GM19043 (cell line): Measurements from ENCODE around the gene SLC12A7.

Experiments
- ATAC-seq: cut with Tn5 transposase; IDR thresholded peaks from one replicate; pipeline ENCODE4 v1.9.1; 2021; ENCODE audit warnings: low read depth; ENCODE audit not compliant: unreplicated experiment

The SLC12A7 gene

DNA sequence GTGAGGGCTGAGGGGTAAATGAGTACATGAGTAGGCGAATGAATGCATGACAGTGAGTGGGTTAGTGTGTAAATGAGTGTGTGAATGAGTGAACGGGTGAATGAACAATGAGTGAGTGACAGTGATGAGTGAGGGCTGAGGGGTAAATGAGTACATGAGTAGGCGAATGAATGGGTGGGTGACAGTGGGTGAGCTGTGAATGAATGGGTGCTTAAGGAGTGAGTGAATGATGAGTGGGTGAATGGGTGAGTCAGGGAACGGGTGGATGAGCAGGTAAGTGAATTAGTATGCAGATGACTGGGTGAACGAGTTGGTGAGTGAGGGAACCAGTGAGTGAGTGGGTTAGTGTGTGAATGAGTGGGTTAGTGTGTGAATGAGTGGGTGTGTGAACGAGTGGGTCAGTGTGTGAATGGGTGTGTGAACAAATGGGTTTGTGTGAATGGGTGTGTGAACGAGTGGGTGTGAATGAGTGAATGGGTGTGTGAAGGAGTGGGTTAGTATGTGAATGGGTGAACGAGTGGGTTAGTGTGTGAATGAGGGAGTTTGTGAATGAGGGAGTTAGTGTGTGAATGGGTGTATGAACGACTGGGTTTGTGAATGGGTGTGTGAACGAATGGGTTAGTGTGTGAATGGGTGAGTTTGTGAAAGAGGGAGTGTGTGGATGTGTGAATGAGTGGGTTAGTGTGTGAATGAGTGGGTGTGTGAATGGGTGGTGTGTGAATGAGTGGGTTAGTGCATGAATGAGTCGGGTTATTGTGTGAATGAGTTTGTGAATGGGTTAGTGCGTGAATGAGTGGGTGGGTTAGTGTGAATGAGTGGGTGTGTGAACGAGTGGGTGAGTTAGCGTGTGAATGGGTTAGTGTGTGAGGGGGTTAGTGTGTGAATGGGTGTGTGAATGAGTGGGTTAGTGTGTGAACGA lies 70.4 kb downstream of the SLC12A7 start:
- no peak for ATAC-seq

DNA sequence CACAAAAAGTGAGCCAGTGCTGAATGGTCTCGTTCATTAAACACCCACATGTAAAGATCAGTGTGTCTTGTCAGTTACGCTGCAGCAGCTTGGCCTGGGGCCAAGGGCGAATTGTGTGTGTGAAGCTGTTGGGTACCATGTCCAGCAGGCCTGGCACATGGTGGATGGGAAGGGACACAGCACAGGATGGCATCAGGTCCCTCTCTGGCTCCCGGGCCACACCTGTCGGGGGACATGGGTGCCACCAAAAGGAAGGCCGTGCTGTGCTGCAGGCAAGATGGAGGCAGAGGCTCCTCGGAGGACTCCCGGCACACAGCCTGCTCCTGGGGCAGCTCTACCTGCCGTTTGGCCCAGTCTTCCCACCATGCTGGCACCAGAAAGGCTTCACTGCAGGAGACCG lies 71.3 kb downstream of the SLC12A7 start:
- no peak for ATAC-seq

DNA sequence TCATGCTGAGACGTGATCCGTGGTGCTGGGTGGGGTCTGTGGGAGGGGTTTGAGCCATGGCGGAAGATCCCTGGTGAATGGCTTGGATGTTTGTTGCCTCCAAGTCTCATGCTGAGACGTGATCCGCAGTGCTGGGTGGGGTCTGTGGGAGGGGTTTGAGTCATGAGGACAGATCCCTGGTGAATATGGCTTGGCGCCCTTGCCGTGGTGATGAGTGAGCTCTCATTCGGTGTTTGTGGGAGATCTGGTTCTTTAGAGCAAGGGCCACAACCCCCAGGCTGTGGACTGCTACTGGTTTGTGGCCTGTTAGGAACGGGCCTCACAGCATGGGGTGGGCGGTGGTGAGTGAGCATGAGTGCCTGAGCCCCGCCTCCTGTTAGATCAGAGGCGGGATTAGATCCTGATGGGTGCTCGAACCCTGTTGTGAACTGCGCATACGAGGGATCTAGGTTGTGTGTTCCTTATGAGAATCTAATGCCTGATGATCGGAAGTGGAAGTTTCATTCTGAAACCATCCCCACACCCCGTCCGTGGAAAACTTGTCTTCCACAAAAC lies 72.1 kb downstream of the SLC12A7 start:
- no peak for ATAC-seq

DNA sequence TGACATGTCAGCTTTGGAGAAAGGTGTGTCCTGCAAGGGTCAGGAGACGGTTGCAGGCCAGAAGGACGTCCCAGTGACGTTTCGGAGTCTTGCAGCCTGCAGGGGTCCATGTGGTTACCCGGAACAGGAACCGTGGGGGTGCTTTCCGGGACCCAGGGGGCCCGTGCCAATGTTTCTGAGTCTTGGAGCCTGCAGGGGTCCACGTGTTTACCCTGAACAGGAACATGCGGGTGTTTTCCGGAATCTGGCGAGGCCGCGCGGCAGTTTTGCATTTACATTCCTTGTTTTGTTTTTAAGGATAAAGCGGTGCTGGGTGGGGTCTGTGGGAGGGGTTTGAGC lies 72.7 kb downstream of the SLC12A7 start:
- ATAC-seq, result no peak

DNA sequence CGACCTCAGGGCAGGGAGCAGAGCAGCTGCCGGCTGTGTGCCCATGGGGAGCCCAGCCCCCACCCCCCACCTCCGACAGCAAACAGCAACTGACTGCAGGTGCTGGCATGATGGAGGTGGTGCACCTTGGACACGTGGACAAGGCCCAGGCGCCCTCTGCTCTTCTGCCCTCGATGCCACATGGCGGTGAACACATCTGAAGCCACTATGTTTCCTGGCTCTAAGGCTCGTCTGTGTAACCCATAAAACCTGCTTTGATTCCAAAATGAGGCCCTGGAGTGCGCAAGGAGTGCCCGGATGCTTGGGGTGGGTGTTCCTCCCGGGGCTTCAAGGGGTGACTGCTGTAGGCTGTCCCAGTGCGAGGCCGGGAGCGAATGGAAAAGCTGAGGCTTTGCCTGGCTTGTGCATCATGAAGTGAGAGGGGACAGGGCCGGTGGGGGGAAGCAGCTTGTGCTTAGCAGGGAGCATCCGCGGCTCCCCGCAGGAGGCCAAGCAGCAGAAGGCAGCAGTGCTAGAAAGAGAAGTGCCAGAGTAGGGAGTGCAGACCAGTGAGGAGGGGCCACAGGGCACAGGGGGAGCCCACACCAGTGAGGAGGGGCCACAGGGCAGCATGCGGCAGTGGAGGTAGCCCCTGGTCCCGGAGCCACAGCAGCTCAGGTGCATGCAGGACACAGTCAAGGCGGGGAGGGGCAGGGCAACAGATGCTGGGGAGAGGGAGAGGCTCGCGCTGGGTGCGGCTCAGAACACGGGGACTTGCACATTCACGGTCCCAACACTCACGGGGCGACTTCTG lies 73.2 kb downstream of the SLC12A7 start:
- no peak for ATAC-seq

DNA sequence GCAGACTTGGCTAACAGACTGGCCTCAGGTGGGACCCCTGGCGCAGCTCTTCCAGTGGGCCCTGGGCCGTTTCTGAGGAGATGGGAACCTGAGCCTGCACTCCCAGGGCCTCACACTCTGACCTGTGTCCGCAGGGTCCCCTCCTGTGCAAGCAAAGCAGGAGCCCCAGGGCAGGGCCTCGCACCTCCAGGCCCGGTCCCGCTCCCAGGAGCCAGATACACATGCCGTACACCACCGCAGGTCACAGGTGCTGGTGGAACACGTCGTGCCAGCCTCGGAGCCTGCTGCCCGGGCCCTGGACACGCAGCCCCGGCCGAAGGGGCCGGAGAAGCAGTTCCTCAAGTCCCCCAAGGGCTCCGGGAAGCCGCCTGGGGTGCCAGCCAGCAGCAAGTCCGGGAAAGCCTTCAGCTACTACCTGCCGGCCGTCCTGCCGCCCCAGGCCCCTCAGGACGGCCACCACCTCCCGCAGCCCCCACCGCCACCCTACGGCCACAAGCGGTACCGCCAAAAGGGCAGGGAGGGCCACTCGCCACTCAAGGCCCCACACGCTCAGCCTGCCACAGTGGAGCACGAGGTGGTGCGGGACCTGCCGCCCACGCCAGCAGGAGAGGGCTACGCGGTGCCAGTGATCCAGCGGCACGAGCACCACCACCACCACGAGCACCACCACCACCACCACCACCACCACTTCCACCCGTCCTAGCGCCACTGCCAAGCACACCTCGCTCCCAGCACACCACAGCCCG lies 74.0 kb downstream of the SLC12A7 start:
- no peak for ATAC-seq

DNA sequence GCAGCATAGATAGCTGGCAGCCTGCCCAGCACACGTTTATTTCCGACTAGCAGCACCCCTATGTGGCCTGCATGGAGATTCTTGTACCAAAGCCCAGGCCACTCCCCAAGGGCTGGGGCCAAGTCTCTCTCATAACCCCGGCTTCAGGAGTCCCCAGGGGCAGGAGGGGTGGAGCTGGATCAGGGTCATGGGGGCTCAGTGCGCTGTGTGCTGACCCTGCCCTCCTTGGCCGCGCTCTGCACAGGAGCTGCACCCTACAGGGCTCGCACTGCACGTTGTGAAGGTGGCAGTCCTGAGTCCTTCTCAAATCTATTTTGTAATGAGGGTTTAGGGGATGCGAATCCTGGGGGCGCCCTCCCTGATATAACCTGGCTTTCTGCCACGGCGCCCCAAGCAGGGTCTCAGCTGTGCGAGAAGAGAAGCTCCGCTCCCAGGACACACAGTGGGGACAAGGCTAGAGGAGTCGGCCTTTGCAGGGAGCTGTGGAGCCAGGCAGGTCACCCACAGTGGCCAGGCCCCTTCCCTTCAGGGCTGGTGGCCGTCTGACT lies 74.7 kb downstream of the SLC12A7 start:
- ATAC-seq, result no peak

DNA sequence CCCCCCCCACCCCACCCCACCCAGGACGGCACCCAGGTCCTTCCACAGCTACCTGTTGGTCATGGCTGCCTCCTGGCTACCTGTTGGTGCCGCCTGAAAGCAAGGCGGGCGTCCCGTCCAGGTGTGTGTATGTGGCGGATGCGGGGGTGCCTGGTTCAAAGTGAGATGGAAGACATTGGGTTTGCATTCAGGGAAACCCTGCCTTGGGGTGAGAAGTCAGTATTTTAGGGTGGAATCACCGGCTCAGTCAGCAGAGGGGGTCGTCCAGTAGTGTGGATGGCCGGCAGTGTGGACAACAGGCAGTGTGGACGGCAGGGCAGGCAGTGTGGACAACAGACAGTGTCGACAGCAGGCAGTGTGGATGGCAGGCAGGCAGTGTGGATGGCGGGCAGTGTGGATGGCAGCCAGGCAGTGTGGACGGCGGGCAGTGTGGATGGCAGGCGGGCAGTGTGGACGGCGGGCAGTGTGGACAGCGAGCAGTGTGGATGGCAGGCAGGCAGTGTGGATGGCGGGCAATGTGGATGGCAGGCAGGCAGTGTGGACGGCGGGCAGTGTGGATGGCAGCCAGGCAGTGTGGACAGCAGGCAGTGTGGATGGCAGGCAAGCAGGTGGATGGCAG lies 75.2 kb downstream of the SLC12A7 start:
- ATAC-seq, result no peak

DNA sequence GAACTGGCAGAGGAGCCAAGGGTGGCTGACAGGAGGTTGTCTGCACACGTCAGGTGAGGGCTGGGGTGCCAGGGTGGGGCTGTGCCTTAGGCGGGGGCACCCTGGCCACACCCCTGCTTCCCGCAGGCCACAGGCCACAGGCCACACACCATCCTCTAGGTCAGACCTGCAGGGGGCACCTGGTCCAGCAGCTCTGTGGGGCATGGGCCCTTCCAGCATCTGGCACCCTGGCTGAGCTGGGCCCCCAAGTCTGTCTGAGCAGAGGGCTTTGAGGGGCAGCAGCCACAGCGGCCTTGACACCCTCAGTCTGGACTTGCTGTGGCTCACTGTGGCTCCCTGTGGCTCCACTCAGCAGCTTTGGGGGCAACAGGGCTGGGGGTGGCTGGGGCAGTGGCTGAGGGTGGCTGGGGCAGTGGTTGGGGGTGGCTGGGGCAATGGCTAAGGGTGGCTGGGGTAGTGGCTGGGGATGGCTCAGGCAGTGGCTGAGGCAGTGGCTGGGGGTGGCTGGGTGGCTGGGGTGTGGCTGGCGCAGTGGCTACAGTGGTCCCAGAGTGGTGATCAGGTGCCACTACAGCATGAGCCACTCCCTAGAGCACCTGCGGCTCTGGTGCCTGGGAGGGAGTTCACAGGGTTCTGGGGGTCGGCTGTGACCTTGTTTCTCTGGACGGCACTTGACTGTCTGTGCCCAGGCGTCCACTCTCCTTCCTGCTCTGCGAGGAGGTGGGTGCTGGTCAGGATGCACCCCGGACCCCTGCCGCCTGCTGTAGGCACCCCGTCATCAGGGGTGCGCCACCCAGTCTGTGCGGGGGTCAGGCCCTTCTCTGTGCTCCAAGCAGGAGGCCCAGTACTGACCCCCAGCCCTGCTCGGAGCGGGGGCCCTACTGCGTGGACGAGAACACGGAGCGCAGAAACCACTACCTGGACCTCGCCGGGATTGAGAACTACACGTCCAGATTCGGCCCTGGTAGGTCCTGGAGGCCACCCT lies 76.2 kb downstream of the SLC12A7 start:
- no peak for ATAC-seq

DNA sequence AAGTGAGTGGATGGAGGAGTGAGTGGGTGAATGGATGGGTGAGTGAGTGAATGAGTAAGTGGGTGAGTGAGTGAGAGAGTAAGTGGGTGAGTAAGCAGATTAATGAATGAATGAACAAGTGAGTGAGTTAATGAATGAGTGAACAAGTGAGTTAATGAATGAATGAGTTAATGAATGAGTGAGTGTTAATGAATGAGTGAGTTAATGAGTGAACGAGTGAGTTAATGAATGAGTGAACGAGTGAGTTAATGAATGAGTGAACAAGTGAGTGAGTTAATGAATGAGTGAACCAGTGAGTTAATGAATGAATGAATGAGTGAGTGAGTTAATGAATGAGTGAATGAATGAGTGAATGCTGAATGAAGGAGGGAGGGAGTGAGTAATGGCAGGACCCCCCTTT lies 76.9 kb downstream of the SLC12A7 start:
- no peak for ATAC-seq

DNA sequence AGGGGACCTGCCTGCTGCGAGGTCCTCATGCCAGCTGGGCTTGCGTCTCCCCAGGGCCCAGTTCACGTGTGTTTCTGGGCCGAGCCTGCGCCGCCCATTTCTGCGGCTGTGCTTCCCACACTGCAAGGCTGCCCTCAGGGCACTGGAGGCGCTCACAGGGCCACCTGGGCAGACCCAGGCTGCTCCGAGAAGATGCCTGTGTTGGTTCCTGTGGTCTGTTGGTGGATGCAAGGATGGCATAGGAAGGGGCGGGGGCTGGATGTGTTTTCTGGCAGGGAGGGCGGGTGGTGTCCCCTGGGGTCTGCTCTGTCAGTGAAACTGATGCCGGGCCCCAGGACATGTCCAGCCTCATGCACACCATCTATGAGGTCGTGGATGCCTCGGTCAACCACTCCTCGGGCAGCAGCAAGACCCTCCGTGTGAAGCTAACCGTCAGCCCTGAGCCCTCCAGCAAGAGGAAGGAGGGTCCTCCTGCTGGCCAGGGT lies 77.4 kb downstream of the SLC12A7 start:
- no peak for ATAC-seq

DNA sequence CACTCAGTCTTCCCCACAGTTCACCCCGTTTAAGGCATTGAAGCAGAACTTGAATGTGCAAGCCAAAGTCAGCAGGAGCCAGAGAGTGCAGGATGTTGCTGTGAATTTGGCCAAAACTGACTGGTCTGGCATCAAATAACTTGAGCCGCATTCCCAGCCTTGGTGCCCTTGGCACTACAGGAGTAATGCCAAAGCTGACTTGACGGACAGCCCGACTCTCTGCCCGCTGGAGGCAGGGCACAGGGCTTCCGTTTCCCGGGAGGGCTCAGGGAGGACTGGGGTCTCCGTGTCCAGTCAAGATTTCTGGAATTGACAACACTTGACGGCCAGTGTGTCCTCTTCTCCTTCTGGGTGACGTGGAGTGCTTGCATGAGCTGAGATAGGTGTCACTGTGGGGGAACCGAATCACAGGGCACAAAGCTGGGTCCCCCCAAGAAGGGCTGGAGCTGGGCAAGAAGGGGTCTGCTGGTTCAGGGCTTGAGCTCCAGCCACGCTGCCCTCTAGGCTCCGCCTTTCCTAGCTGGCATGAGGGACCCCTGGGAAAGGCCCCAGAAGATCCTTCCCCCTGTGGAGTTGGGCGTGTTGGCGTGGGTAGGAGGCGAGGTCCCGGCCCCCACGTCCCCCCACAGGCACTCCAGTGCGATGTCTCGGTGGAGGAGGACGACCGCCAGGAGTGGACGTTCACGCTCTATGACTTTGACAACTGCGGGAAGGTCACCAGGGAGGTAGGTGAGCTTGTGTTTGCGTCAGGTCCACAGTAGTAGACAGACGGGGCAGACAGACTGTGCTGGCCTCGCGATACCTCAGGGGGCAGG lies 78.0 kb downstream of the SLC12A7 start:
- no peak for ATAC-seq

DNA sequence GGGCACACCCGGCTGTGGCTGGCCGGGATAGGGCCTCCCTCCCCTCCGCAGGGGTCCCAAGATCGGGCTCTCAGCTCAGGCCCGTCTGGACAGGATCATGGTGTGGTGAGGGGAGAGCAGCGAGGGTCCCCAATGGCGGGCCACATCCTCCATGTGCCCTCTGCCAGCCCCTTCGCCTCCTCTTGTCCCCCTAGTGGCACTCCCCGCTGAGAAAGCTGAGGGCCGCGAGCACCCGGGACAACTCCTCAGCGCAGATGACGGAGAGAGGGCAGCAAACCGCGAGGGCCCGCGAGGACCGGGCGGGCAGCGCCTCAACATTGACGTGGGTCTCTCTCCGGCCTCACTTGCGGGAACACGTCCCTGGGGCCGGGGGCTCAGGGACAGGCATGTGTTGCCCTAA lies 78.7 kb downstream of the SLC12A7 start:
- no peak for ATAC-seq

DNA sequence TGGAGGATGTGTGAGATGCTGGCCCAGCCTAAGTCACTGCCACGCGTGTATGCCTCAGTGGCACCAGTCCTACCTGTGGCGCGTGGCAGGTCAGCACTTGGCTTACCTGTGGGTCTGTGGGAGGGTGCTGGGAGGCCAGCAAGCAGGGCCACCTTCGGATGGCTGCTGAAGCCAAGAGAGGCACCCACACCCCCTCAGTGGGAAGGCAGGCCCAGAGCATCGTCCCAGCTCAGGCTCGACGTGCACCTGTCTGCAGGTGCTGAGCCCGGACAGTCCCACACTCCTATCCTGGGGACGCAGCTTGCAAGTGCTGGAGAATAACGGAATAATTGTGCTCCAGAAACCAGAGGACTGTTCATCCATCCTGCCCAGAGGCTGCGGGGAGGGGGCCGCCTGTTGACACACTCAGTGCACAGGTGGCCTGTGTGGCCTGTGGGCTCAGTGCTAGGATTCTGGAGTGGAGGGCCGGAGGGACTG lies 79.3 kb downstream of the SLC12A7 start:
- ATAC-seq, result no peak

DNA sequence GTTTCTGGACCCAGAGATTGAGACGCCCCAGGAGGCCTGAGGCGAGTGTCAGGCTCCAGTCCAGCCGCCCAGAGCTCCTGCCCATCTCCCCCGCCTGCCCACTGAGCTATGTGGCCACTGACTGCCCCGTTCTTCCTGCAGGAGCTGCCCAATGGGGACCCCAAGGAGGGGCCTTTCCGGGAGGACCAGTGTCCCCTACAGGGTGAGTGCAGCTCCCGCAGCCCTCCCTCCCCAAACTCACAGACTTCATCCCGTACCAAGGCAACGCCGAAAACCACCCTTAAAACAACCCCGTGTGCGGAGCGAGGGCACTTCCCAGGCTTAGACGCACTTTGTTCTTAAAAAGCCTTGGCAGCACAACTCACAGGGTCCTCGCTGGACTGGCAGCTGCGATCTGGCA lies 79.9 kb downstream of the SLC12A7 start:
- no peak for ATAC-seq

DNA sequence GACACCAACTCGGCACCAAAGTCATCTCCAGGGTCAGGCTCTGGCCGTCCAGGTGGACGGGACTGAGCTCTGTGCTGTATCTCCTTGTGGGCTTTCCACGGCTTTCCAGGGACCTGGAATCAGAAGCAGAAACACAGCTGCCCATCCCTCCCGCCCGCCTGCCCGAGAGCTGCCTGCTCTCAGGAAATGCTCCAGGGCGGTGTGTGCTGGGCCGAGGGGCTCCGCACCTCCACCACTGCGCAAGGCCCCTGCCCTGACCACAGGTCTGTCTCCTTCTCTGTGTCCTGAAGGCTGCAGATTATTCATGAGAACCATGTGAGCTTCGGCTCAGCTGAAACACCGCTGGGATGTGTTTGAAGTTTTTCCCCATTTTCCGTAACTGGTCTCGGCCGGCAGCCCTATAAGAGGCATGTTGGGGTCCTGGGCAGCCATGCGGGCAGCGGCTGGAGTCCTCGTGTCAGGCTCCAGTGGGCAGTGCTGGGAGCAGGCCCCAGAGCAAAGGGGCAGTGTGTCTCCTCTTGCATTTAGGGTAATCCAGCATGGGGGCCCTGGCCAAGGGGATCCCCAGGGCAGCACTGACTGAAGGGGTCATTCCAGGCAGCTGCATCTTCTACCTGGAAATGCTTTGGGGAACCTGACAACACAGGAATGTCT lies 80.4 kb downstream of the SLC12A7 start:
- ATAC-seq, result no peak

DNA sequence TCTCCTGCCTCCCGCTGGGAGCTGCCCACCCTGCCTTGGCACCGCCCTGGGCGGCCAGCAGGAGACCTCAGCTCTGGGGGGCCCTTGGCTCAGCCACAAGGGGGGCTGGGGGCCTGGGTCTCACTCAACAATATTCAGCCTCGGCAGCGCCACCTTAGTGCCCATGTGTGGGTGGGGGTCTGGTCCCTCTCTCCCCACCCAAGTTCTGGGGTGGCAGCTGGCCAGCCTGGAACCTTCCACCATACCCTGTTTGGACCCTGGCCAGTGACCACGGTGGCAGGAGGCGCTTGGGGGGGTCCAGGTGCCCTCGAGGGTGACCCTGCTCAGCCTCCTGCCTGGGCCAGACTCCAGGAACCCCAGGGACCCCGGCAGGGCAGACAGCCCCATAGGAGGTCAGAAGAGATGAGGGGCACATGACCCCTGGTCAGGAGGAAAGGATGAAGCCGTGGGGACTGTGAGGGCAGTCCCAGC lies 81.0 kb downstream of the SLC12A7 start:
- ATAC-seq, result no peak
